Colonic mucosa (tissue), 4 donors: ENCODE data around the gene TMEM92. TPM values are rescaled to one million over a fixed set of nuclear protein-coding genes. Genes with fewer than 3 reads are reported as not detected.
"Not testable (repeated sequence)": the region's sequence is repeated elsewhere in the genome, so short reads cannot be mapped to it uniquely, and the experiment has no call there.

Experiments used
- DNase-seq: peaks from one replicate; pipeline ENCODE4 v3.0.0-alpha.2; 2020
- H3K27ac ChIP-seq: fragments of 200-600 bp; one replicate; pipeline ENCODE4 v1.8.0; 2021
- H3K27me3 ChIP-seq: fragments of 200-600 bp; one replicate; pipeline ENCODE4 v1.8.0; 2021
- H3K36me3 ChIP-seq: fragments of 200-600 bp; one replicate; pipeline ENCODE4 v1.8.0; 2021
- H3K4me1 ChIP-seq: fragments of 200-600 bp; one replicate; pipeline ENCODE4 v1.8.0; 2021; ENCODE audit warnings: mild to moderate bottlenecking
- H3K4me3 ChIP-seq: fragments of 200-600 bp; one replicate; pipeline ENCODE4 v1.8.0; 2021
- H3K9ac ChIP-seq, 2 donors: one replicate each; pipeline ENCODE4 v1.7.0; 2013; ENCODE audit warnings: control low read depth in 2 of 2, low read depth in 2 of 2, low read length in 2 of 2
- H3K9me3 ChIP-seq: fragments of 200-600 bp; one replicate; pipeline ENCODE4 v1.8.0; 2021
- intact Hi-C: fragments of 100-400 bp; cut with DNase I; formaldehyde crosslinking; loops from one replicate; pipeline ENCODE4 v1.14.1; 2022
- total RNA-seq, 2 donors: library from RNA; stranded (reverse); fragmentation: NEBNext Ultra II Directional in 1 of 2; extraction: Animal tissue kit (Norgen Biotek cat#: 25700) in 1 of 2; gene quantifications; one replicate each; pipeline ENCODE4 v1.2.1, GENCODE V29; 2021
- TF ChIP-seq, protein P1 (sequence below): fragments of 200-600 bp; IDR thresholded peaks from one replicate; pipeline ENCODE4 v1.8.0; 2022; ENCODE audit warnings: antibody characterized with exemption, mild to moderate bottlenecking
- donor health status: healthy.
- donor health status: DM: no; HTN: no; CAD: no.
- donor health status: DM: no; HTN: no; CAD: no.

Gene TMEM92
- total RNA-seq, 2 donors from 2014 or later = 11.1 to 18.5 TPM

DNA sequence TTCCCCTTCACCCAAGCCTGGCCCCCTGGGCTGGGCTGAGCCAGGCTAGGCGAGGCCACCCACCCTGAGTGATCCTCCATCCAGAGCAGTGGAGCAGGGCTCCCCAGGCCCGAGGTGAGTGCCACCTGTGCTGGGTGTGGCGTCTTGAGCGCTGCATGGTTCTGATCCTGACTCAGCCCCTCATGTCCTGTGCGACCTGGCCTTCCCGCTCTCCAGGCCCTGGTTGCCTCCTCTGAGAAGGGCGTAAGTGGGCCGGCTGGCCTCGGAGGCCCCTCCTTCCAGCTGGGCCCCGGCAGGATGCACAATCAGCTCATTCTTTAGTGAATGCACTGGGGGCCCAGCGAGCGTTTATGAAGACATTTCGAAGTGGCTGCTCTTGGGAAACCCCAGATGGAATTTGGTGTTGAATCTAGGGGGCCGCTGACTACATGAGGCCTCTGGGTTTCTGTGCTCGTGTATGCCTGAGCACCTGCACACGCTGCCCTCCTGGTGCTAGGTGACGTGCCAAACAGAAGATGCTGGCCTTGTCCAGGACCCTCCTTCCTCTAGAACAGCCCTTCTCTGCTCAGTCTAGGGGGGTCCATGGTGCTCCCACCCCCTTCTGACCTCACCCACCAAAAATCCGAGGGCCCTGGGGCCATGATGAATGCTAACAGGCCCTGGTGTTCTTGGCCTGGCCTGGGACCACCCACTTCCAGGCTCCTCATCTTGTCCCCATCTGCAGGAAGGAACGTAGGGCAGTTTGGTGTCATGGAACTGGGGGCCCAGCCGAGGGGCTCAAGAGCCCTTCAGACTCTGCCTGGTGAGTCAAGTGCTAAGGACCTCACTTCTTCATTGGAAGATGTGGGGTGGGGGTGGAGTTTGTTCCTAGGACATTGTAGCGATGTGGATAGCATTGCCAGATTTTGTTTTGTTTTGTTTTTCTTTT is 3.6 kb upstream of the TMEM92 start:
- H3K4me1 ChIP-seq = no peaks in the 10 kb centered on the region
- no peak overlapping the region for H3K9ac ChIP-seq
- peak; percentile 41 for DNase-seq
- TF ChIP-seq, protein P1, sequence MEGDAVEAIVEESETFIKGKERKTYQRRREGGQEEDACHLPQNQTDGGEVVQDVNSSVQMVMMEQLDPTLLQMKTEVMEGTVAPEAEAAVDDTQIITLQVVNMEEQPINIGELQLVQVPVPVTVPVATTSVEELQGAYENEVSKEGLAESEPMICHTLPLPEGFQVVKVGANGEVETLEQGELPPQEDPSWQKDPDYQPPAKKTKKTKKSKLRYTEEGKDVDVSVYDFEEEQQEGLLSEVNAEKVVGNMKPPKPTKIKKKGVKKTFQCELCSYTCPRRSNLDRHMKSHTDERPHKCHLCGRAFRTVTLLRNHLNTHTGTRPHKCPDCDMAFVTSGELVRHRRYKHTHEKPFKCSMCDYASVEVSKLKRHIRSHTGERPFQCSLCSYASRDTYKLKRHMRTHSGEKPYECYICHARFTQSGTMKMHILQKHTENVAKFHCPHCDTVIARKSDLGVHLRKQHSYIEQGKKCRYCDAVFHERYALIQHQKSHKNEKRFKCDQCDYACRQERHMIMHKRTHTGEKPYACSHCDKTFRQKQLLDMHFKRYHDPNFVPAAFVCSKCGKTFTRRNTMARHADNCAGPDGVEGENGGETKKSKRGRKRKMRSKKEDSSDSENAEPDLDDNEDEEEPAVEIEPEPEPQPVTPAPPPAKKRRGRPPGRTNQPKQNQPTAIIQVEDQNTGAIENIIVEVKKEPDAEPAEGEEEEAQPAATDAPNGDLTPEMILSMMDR = no peak
- H3K9me3 ChIP-seq = no peaks in the 10 kb centered on the region
- peak overlapping the region; percentile 50 for H3K27ac ChIP-seq
- intact Hi-C loops = no loop called here
- no peaks in the 10 kb centered on the region for H3K36me3 ChIP-seq
- no peak overlapping the region for H3K4me3 ChIP-seq
- no peaks in the 10 kb centered on the region for H3K27me3 ChIP-seq

DNA sequence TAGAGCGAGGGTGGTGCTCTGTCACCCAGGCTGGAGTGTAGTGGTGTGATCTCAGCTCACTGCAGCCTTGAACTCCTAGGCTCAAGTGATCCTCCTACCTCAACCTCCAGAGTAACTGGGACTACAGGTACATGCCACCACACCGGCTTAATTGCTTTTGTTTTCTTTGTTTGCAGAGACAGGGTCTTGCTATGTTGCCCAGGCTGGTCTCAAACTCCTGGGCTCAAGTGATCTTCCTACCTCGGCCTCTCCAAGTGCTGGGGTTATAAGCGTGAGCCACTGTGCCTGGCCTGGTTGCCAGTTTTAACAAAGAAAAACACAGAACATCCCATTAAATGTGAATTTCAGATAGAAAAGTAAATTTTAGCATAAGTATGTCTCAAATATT is 2.9 kb upstream of the TMEM92 start:
- H3K27ac ChIP-seq, H3K9me3 ChIP-seq, H3K36me3 ChIP-seq, H3K9ac ChIP-seq, H3K27me3 ChIP-seq, intact Hi-C loops, H3K4me3 ChIP-seq, H3K4me1 ChIP-seq, DNase-seq: not testable (repeated sequence)

DNA sequence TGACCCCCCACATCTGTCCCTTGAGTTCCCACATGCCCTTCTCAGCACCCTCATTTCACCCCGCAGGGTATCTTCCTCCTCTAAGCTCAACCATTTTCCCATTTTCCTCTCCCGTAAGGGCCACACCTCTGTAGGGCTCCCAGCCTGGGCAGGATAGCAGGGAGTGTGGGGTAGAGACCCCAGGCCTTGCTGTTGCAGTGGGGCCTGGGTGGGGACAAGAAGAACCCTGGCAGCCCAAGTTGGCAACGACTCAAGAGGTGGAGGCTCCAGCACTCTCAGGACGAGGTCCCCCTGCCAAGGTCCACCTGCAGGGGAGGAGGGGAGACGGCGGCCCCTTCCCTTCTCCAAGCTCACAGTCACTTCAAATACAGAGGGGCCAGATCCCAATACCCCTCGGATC is 2.0 kb upstream of the TMEM92 start:
- H3K9ac ChIP-seq = peak overlapping the region in 1 of 2 donors; percentile 74
- intact Hi-C loops = loop anchor here (2.0 kb wide), 1 partner anchor 71 kb away; the partner anchor contains the start of gene COL1A1
- H3K9me3 ChIP-seq = no peaks in the 10 kb centered on the region
- no peak for DNase-seq
- peaks cover 3% of the 10 kb centered on the region for H3K4me1 ChIP-seq
- no peak overlapping the region for H3K4me3 ChIP-seq
- no peaks in the 10 kb centered on the region for H3K36me3 ChIP-seq
- H3K27ac ChIP-seq = peak overlapping the region; percentile 47
- TF ChIP-seq, protein P1 = no peak
- H3K27me3 ChIP-seq = no peaks in the 10 kb centered on the region

DNA sequence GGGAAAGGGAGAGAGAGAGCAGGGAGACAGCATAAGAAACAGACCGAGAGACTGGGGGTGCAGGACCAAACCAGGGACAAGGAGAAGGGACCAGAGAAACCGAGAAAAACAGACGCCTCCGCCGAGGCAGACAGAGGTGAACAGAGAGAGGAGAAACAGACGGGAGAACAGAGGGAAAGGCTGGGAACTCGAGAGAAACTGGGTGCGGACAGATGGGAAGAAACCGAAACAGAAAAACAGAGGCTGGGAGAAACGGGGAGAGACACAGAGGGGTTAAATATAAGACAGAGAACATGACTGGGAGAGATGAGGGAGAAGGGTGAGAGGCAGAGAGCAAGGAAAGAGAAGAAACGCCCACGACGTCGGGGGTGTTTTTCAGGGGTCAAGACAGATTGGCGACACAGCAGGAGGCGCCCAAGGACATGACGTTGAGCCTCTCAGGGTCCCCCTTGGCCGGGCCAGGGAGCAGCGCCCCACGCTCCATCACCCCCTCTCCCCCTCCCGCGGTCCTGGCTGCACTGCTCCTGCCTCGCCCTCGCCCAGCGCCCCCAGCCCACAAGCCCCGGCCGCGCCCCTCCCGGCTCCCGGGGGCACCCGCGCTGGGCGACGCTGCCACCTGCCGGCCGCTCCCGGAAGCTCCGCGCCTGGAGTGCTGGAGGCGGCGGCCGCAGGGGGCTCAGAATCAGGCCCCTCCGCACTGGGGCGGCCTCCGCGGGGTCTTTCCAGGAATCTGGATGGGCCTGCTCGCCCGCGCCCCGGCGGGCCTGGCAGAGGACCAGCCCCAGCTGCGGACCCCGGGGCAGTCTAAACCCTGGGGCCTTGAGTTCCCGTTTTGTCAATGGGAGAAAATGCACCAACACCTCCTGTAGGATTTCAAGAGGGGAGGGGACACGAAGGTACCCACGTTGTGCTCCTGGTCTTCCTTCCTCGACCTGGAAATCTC is 1.3 kb upstream of the TMEM92 start:
- Histone ChIP-seq H3K4me1 (peaks cover 4% of the 10 kb centered on the region), H3K27ac (peak overlapping the region; percentile 47)
- intact Hi-C loops = loop anchor here (2.0 kb wide), 1 partner anchor 72 kb away; the partner anchor contains the start of gene COL1A1

DNA sequence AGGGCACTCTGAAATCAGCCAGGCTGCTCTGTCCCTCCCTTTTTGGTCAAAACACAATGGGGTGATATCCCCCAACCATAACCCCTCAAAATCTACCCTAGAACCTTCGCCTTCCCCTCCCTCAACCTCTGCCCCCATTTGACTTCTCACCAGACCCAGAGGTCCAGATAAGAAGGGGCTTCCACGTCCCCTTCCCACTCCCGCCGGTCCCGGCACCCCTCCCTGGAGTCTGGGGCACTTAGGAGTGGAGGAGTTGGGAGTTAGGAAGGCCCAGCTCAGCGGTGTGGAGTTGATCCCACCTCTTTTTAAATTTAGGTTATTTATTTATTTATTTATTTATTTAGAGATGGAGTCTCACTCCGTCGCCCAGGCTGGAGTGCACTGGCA is 619 bp upstream of the TMEM92 start:
- TF ChIP-seq, protein P1 = no peak
- Histone ChIP-seq H3K27me3 (no peaks in the 10 kb centered on the region), H3K9me3 (no peaks in the 10 kb centered on the region), H3K27ac (no peak overlapping the region), H3K4me1 (peaks cover 4% of the 10 kb centered on the region), H3K9ac (no peak overlapping the region), H3K4me3 (peak overlapping the region; percentile 54), H3K36me3 (no peaks in the 10 kb centered on the region)
- DNase-seq = no peak
- intact Hi-C loops = loop anchor here (2.0 kb wide), 1 partner anchor 73 kb away; the partner anchor contains the start of gene COL1A1

More for the DNA sequence above, 1.3 kb upstream of the TMEM92 start:
- Histone ChIP-seq H3K4me3 (peak overlapping the region; percentile 54), H3K9ac (peak overlapping the region in 1 of 2 donors; percentile 74), H3K27me3 (no peaks in the 10 kb centered on the region), H3K9me3 (no peaks in the 10 kb centered on the region), H3K36me3 (no peaks in the 10 kb centered on the region)
- TF ChIP-seq, protein P1 = peak; percentile 94
- peak; percentile 74 for DNase-seq
